ENCODE data around the gene ANO3.

- TF ChIP-seq CTCF (IDR thresholded peaks at IDR 0.05; ENCODE audit: low read depth, low read length, missing input control) (no peak), EGR1 (IDR thresholded peaks at IDR 0.05; ENCODE audit: low read depth in 2 of 2) (no peak), MAX (IDR thresholded peaks at IDR 0.05) (no peak)
Measured at GRCh38 chr11:26572770-26573402, 241.0 kb downstream of the ANO3 start.
